Fibroblast of skin of scalp (primary cell): ENCODE measurements around the gene MFN2.
"Not testable (repeated sequence)": the region's sequence is repeated elsewhere in the genome, so short reads cannot be mapped to it uniquely, and the experiment has no call there.

Source experiments
- DNase-seq: peaks from one replicate; pipeline ENCODE4 v3.0.0-alpha.2; 2013

The MFN2 gene

DNA sequence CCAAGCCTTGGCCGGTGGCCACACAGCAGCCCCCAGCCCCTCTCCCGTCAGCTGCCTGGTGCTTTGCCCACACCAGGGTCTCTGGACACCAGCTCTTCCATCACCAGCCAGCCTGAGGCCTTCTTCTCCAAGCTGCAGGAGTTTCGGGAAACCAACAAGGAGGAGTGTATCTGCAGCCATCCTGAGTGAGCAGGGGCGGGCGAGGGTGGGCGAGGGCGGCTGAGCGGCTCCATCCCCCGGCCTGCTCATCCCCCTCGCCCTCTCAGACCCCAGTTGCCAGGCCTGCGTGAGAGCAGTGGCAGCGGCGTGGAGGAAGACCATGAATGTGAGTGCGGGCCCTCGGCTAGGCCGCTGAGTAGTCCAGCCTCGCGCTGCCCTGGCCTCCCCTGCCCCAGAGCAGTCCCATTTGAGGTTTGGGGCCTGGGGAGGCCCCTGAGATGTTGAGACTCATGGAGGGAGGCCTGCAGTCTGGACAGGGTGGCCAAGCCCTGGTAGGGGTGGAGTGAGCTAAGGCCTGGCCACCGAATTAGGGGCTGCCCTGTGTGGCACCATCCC, 48.8 kb downstream of the MFN2 start:
- DNase-seq: no peak

DNA sequence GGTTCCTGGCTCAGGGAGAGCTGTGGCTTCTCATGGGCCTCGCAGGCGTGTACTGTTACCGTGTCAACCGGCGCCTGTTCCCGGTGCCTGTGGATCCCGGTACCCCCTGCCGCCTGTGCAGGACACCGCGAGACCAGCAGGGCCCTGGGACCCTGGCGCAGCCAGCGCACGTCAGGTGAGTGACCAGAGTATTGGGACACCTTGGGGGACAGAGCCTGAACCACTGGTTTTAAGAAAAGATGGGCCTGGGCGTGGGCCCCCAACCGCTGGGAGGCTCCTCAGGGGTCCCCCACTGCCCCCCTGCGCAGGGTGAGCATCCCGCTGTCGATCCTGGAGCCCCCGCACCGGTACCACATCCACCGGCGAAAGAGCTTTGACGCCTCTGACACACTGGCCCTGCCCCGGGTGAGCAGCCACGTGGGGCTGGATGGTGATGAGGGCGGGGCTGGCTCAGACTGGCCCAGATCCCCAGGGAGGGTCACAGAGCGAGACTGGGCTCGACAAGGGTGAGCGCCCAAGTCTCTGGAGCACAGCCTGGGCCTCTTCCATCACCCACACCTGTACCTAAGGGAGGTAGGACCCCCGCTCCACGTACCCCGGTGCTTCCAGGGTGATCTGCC, 49.6 kb downstream of the MFN2 start:
- no peak for DNase-seq

DNA sequence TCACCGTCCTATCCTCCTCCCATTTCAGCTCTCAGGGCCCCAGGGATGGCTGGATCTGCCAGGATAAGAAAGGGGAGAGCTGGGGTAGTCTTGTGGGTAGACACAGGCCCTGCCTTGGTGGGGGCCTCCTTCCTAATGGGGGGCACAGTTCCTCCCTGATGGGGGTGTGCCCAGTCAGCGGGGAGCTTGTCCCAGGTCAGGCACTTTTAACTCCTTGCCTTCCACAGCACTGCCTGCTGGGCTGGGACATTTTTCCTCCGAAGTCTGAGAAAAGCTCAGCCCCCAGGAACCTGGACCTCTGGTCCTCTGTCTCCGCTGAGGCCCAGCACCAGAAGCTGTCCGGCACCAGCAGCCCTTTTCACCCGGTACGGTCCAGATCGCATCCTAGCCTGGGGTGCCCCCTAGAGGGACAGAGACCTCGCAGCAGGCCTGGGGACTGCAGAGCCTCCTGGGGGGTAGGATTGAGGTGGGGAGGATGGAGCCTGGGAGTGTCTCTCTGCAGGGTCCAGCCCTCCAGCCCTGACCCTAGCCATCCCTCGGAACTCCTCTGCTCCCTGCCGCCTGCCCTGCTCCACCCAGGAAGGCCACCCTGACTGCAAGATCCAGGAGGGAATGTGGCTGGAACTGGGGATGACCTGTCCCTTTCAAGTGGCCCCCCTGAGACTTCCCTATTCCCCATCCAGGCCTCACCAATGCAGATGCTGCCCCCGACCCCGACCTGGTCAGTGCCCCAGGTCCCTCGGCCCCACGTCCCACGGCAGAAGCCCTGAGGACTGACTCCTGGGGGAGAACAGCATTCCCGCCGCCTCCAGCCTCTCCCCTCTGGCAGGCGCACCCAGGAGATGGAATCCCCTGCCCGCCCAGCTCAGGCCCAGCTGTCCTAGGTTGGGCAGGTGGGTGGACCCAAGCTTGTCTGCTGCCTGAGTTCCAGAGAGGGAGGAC, 51.1 kb downstream of the MFN2 start:
- DNase-seq: peak; percentile 29

DNA sequence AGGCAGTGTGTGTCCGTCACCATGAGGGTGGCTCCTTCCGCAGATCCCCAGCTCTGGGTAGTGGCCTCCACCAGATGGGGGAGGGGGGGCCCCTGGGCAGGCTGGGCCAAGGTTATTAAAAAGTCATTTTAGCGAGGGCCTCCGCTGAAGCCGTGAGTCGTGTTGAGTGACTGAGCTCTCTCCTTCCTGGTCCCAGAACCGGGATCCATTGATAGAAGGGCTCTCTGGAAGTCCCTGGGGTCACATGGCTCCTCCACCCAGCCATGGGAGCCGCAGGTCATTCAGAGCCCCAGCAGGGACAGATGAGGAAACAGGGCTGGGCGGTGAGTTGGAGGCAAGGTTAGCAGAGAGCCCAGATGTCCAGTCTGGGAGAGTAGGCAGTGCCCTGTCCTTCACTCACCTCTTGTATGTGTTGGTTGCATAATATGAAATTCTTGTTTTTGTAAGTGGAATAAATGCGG, 51.9 kb downstream of the MFN2 start:
- no peak for DNase-seq

DNA sequence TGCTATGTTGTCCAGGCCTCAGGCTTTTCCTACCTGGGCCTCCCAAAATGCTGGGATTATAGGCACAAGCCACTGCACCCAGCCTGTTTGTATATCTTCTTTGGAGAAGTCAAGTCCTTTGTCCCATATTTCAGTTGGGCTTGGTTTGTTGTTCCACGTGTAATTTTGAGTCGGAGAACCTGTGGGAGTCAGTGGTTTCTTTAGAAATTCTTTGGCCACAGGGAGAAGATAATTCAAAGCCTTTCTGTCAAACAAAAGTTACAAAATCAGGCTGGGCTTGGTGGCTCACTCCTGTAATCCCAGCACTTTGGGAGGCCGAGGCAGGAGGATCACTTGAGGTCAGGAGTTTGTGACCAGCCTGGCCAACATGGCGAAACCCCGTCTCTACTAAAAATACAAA, 53.2 kb downstream of the MFN2 start:
- not testable (repeated sequence) for DNase-seq

DNA sequence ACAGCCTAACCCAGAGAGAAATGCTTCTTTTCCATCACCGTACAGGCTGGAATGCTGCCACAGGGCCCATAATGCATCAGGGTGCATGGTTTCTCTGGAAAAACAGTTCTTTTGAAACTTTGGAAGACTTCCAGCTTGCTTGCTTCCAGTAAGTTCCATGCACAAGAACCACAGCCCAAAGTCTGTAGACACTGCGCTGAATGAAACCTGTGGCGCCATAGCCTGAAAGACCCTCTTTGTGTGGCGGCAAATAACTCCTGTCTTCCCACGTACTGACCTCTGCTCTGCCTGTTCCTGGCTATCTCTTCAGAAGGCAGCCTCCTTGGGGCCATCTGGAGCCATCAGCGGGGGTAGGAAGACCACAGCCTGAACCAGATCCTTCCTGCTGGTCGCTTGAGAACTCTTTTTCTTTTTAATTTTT, 54.1 kb downstream of the MFN2 start:
- DNase-seq: peak; percentile 46

DNA sequence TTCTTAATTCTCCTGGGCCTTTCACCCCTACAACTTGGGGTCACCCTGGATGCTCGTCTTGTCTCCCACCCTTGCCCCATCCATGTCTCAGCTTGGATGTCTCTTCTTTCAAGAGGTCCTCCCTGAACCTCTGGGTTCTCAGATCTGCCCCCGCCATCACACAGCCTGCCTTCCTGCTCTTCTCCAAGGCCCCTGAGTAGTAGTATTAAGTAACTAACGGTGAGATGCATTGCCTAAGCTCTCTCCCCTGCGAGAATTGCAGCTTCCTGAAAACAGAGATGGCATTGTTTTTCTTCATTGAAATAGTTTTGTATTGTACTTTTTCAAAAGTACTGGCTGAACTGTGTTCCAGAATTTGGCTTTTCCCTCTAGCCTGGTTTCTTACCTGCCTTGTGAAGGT, 55.1 kb downstream of the MFN2 start:
- no peak for DNase-seq

DNA sequence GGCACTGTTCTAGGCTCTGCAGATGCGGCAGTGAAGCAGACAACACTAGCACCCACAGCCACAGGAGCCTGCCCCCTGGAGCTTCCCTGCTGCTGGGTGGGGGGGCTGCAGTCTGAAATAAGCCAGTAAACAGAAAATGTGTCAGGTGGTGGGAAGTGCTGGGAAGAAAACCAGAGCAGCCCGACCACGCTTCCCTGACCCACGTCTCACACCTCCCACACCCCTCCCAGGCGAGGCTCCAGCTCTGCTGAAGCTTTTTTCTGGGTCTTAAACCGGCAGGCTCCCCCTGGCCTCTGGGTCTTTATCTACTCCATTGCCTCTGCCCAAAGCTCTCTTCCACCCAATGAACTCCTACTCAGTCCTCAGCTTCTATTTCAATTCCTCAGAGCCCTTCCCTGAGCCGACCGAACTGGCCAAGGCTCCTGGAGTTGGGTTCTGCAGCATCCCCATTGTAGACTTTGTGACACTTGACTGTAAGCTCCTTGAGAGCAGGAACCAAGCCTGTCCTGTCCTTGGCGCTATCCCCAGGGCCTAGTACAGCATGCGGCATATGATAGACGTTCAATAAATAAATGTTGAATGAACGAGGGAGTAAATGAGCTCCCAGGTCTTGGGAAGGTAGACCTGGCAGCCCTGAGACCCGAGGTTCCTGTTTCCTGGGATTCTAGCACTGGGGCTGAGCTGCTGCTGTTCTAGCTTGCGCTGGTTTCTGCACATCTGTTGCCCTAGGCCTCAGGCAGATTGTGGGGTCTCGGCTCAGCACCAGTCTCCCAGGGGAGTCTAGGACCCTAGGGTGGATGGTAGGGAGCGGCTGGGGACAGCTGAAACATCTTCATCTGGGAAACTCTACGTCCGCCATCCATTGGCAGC, 57.5 kb downstream of the MFN2 start:
- DNase-seq: no peak

DNA sequence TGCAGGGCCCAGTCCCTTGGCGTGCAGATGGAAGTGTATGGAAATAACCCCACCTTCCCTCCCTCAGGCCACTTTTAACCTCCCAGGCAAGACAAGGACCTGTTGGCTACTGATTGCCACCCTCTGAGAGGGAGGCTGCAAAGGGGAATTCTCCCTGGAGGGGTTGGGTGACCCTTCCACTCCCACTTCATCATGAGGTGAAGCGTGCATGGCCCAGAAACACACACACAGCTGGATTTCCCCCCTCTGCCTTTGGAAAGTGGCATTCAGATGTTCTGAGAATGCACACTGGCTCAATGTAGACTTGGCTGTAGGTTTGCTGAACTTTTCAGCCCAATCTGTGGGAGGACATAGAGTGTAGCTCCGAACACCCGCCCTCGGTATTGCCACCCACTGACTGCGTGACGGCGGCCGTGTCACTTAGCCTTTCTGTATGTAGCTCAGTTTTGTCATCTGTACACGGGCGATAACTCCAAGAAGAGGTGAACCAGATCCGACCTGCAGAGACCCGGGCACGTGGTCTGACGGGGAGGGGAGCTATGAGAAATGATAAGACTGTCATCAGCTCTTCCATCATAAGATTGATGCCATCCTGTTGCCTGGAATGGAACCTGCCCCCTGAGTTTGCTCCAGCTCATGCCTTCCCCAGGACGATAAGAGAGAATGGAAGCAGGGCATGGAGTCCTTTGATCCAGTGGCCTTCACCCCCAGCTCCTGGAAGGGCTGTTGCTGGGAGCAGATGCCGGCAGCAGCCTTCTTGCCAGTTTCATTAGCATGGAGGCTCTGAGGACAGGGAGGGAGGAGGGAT, 58.3 kb downstream of the MFN2 start:
- no peak for DNase-seq

DNA sequence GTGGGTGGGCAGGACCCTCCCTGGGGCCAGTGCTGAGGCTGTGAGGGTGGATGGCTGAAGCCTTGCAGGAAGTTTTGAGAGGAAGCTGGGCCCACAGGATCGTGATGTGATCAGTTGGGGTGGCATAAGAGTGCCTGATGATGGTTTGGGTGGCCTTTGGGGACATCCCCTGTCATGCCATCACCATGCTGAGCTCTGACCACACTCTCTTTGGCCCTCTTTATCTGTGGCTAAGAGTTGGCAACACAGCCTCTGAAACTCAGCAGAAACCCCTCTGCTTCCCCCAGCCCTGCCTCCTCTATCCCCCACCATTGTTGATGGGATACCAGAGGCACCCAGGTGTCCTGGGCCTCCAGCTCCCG, 58.9 kb downstream of the MFN2 start:
- DNase-seq: no peak

DNA sequence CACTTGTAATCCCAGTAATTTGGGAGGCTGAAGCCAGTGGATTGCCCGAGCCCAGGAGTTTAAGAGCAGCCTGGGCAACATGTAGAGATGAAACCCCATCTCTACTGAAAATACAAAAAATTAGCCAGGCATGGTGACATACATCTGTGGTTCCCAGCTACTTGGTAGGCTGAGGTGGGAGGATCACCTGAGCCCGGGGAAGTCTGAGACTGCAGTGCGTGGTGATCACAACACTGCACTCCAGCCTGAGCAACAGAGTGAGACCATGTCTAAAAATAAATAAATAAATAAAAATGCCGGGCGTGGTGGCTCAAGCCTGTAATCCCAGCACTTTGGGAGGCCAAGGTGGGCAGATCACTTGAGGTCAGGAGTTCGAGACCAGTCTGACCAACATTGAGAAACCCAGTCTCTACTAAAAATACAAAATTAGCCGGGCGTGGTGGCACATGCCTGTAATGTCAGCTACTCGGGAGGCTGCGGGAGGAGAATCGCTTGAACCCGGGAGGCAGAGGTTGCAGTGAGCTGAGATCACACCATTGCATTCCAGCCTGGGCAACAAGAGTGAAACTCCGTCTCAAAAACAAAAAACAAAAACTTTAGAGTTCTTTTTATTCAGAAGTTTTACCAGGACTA, 59.7 kb downstream of the MFN2 start:
- not testable (repeated sequence) for DNase-seq

DNA sequence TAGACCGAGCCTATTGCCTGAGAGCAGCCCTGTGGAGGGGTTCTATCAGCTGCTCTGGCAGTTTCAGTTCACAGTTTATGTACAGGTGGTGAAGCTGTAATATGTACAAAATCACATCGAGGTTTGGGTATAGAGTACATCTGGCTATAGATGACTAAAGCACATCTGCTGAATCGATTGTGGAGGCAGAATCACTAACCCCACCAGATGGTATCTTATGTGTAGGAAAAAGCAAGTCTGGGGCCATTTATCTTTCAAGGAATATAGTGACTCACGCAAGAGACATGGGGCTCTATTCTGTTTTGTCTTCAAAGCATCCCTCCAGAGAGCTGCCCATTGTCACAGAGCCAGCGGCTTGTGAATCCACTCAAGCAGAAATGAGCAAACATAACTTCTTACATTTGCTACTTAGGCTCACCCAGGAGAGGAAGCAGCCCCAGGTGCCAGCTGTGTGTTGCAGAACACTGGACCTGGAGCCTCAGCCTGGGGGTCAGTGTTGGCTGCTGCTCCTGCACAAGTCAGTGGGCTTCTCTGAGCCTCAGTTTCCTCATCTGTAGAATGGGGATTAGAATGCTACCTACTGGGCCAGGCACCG, 60.3 kb downstream of the MFN2 start:
- DNase-seq: peak; percentile 90

DNA sequence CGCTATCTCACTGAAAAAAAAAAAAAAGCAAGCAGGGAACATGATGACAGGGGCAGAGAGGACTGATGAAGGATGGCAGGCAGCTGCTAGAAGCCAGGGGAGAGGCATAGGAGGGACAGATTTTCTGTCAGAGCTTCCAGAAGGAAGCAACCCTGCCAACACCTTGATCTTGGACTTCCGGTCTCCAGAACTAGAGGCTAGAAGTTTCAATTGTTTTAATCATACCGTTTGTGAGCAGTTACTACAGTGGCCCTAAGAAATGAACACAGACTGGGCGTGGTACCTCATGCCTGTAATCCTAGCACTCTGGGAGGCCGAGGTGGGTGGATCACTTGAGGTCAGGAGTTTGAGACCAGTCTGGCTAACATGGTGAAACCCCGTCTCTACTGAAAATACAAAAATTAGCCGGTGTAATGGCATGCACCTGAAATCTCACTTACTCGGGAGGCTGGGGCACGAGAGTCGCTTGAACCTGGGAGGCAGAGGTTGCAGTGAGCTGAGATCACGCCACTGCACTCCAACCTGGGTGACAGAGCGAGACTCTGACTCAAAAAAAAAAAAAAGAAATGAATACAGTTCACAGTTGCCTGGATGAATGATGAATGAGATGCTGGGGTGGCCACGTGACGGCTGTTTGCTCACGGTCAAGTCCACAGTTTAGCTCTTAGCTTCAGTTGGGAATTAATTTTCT, 64.1 kb downstream of the MFN2 start:
- DNase-seq: not testable (repeated sequence)

DNA sequence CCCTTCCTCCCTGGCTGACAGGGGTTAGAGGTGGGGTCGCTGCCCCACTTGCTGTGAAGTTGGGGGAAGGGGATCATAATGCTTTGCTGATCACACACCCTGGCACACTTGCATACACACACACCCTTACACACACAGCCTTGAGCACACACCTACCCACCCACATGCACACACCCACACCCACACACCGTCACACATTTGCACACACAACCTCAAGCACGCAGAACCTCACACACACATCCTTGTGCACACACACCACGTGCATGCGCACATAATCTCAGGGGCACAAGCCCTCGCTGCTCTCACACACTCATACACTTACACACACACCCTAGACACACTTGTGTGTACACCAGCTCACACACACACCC, 66.5 kb downstream of the MFN2 start:
- no peak for DNase-seq

DNA sequence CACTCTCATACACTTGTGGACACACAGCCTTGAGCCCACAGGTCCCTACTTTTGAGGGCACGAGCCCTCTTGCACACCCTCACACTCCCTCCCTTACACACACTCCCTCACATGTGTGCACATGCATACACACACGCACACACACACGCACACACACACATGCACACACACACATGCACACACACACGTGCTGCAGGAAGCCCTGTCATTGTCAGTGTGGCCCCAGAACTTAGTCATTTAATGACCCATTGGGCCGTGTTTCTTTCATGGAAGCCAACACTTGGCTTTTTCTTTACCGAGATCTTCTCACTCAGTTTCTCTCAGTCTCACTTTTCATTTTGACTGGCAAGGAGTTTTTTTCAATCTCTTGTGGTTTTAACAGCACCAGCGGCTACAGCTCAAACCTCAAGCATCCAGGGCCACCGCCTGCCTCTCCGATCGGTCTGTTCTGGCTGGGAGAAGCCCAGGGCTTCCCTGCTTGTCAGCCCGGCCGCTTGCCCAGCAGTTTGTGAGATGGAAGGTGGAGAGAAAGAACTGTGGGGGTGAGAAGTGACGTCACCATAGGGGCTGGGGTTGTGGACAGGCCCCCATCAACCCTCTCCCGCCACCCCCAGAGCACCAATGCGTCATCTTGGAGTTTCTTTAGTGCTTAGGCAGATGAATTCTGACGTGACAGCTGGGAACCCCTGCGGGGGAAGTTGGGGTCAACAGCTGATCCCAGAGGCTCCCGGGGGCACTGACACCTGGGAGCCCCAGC, 67.1 kb downstream of the MFN2 start:
- peak; percentile 48 for DNase-seq

DNA sequence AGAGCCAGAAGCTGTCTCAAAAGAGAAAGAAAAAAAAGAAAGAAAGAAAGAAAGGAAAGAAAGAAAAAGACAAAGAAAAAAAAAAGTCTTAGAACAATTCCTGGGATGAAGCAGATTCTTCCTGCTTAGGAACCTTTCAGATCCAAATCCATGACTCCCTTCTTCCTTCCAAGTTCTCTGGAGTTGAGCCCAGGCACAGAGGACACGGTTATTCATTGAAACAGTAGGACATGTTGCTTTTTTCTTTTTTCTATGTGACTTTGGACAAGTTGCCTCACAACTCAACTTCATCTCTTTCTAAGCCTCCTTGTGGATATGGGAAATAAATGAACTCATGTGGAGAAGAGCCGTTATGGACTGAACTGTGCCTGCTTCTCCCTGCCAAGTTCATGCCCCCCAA, 68.1 kb downstream of the MFN2 start:
- no peak for DNase-seq

DNA sequence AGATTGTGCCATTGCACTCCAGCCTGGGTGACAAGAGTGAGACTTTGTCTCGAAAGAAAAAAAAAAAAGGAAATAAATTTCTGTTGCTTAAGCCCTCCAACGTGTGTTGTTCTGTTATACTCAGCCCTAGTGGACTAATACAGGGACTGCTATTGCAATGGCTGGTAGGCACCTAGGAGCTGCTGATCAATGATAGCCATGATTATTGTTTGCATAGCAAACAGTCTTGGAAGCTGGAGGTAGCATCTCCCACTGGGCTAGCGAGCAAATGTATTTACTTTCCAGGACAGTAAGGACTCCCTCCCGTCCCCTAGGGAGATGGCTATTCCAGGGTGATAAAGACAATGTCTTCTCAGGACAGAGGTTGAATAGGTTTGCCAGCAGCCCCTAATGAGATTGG, 69.4 kb downstream of the MFN2 start:
- no peak for DNase-seq

DNA sequence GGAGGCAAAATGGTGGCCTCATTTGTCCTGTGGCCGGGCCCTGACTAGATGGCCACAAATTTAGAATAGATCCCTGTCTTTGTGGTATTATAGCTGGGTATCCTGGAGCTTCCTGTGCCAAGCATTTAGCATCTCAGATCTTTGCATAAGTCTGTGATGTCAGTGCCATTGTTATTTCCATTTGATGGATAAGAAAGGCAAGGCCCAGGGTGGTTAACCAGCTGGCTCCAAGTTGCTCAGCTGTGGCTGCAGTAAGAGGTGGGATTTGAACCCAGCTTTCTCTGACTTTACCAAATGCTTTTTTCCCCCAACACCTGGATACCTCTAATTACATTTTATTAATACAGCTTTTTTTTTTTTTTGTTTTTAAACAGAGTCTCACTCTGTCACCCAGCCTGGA, 71.1 kb downstream of the MFN2 start:
- no peak for DNase-seq

DNA sequence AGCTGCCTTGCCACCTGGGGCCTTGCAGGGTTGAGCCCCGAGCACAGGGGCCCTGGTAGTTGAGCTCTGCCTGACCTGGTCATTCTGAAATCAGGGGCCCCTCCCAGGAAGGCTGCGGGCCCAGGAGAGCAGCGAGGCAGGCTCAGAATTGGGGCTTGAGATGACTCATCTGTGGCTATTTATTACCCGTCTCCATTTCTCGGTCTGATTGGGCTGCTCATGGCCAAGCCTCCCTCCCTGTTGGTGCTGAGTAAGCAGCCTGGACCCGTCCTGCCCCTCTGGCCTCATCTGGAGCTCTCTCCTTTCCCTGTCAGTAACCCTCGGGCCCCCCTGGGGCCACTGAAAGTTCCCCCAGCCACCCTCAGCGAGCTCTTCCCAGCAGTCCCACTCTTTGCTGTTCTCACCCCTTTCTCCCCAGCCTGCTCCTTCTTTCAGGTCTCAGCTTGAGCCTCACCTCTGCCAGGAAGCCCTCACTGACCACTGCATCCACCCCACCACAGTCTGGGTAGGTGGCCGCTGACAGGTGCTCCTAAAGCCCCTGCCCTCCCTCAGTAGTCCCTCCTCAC, 71.8 kb downstream of the MFN2 start:
- peak; percentile 78 for DNase-seq
